ENCODE data around the gene PRRT1. TPM values are rescaled to one million over a fixed set of nuclear protein-coding genes. Genes with fewer than 3 reads are reported as not detected.

The PRRT1 gene
- total RNA-seq, 2 experiments from 2014 or later: 0.47 to 2.4 TPM

DNA sequence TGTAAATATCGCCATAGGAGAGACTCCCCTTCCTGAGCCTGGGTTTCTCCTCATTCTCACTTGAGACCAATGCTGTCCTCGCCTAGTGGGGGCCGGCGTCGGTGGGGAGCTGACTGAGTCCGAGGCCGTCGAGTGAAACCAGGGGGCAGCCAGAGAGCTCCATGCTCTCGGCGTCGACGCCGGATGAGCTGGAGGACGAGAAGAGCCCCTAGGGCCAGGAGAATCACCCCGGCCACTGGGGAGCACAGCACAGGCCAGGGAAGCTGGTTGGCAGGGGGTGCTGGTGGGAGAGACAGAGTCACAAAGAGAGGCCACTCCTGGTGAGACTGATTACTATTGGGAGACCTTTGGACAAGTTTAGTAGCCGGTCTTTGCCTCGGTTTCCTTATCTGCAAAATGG lies 47.1 kb upstream of the PRRT1 start:
- BruUV-seq (replicated peaks): no TSS peak
- TF ChIP-seq, protein P1, sequence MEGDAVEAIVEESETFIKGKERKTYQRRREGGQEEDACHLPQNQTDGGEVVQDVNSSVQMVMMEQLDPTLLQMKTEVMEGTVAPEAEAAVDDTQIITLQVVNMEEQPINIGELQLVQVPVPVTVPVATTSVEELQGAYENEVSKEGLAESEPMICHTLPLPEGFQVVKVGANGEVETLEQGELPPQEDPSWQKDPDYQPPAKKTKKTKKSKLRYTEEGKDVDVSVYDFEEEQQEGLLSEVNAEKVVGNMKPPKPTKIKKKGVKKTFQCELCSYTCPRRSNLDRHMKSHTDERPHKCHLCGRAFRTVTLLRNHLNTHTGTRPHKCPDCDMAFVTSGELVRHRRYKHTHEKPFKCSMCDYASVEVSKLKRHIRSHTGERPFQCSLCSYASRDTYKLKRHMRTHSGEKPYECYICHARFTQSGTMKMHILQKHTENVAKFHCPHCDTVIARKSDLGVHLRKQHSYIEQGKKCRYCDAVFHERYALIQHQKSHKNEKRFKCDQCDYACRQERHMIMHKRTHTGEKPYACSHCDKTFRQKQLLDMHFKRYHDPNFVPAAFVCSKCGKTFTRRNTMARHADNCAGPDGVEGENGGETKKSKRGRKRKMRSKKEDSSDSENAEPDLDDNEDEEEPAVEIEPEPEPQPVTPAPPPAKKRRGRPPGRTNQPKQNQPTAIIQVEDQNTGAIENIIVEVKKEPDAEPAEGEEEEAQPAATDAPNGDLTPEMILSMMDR (conservative IDR thresholded peaks at IDR 0.05; ENCODE audit: low read length): no peak
- TF ChIP-seq EZH2phosphoT487 (IDR thresholded peaks at IDR 0.05; ENCODE audit: borderline replicate concordance, low read depth, low read length): no peak
- POLR2A ChIA-PET: no interaction called here

DNA sequence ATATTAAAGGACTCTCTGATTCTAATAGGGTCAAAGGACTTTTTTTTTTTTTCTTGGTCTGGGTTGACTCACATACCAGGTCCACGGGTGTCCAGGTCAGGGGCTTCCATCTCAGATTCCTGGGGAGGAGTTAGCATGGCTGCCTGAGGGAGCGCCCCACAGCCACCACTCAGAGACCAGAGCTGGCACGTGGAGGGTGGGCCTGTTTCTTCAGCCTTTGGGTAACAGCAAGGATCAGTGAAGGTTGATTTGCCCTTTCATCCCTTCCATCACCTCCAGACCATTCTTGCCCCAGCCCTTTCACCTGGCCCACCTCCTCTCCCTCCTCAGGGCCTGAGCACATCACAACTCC lies 46.6 kb upstream of the PRRT1 start:
- Histone ChIP-seq H3K4me2 (ENCODE audit: low read length) (no peak overlapping the region), H2AFZ (ENCODE audit: low read length) (no peak overlapping the region), H3K27ac (ENCODE audit: low read depth, low read length, poor library complexity, severe bottlenecking) (no peak overlapping the region), H3K36me3 (ENCODE audit: insufficient read depth, low read length) (no peaks in the 10 kb centered on the region), H3K79me2 (ENCODE audit: insufficient read depth, low read depth, low read length) (no peaks in the 10 kb centered on the region), H3K9me2 (ENCODE audit: insufficient read depth, low read length) (no peaks in the 10 kb centered on the region), H3K9me3 (ENCODE audit: low read length) (no peaks in the 10 kb centered on the region), H3K4me3 (ENCODE audit: low read depth, low read length, poor library complexity, severe bottlenecking) (no peak overlapping the region), H3K4me1 (ENCODE audit: insufficient read depth, low read length, poor library complexity, severe bottlenecking) (peaks cover 39% of the 10 kb centered on the region), H4K20me1 (ENCODE audit: insufficient read depth, low read length) (no peaks in the 10 kb centered on the region)
- TF ChIP-seq, protein P1 (conservative IDR thresholded peaks at IDR 0.05; ENCODE audit: low read length): no peak
- TF ChIP-seq EZH2phosphoT487 (IDR thresholded peaks at IDR 0.05; ENCODE audit: borderline replicate concordance, low read depth, low read length): no peak
- BruUV-seq (replicated peaks): no TSS peak
- ChIA-PET CTCF (ENCODE audit: unreplicated experiment) (no interaction called here), POLR2A (no interaction called here)
- DNase-seq (ENCODE audit: low spot score): no peak
- intact Hi-C loops (cut with micrococcal nuclease; ENCODE audit: unreplicated experiment): no loop called here

More for the DNA sequence above, 47.1 kb upstream of the PRRT1 start:
- no peak for DNase-seq (ENCODE audit: low spot score)
- intact Hi-C loops (cut with micrococcal nuclease; ENCODE audit: unreplicated experiment): no loop called here
- H3K4me3 ChIP-seq (ENCODE audit: low read depth, low read length, poor library complexity, severe bottlenecking): no peak overlapping the region
- H3K9me2 ChIP-seq (ENCODE audit: insufficient read depth, low read length): no peaks in the 10 kb centered on the region
- no peaks in the 10 kb centered on the region for H4K20me1 ChIP-seq (ENCODE audit: insufficient read depth, low read length)
- no peak overlapping the region for H2AFZ ChIP-seq (ENCODE audit: low read length)
- no peak overlapping the region for H3K4me2 ChIP-seq (ENCODE audit: low read length)
- H3K79me2 ChIP-seq (ENCODE audit: insufficient read depth, low read depth, low read length): no peaks in the 10 kb centered on the region
- no peak overlapping the region for H3K27ac ChIP-seq (ENCODE audit: low read depth, low read length, poor library complexity, severe bottlenecking)
- no peaks in the 10 kb centered on the region for H3K36me3 ChIP-seq (ENCODE audit: insufficient read depth, low read length)
- no peaks in the 10 kb centered on the region for H3K9me3 ChIP-seq (ENCODE audit: low read length)
- CTCF ChIA-PET (ENCODE audit: unreplicated experiment): no interaction called here
- peaks cover 33% of the 10 kb centered on the region for H3K4me1 ChIP-seq (ENCODE audit: insufficient read depth, low read length, poor library complexity, severe bottlenecking)

DNA sequence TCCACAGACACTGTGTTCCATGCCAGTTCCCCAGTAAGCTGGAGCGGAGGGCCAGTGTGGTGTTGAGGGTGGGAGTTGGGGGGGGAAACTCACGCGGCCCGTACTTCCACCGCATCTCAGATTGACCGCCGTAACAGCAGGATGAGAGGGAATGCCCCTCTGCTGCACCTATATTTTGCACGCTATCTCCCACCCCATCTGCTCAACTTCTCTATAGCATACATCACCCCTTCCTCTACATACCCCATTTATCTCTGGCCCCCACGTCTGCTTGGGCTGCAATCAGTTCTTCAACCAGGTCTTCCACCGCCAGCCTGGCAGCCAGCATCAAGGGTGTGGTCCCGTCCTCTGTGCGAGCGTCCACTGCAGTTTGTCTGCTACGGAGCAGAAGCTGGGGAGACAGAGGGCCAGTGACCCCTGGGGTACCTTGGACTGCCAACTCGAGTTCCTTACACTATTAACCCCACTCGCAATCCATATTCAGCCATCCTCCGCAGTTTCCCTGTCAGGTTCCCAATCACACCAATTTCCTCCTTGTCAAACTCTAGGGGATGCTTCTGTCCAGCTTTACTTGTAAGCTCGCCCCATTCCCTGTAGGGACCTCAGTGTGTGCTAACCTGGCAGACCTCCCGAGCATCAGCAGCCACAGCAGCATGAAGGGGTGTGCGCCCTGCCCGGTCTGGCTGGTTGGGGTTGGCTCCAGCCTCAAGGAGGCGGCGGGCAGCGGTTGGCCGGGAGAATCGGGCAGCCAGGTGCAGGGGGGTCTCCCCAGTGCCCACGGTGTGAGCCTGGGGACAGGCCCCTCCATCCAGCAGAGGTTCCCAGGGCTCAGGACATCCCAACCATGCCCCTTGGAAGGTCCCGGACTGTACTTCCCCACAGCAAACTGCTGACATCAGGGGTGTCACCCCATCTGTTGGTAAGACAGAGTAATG lies 45.2 kb upstream of the PRRT1 start:
- H3K4me1 ChIP-seq (ENCODE audit: insufficient read depth, low read length, poor library complexity, severe bottlenecking): peaks cover 44% of the 10 kb centered on the region
- no peaks in the 10 kb centered on the region for H3K9me2 ChIP-seq (ENCODE audit: insufficient read depth, low read length)
- H3K9me3 ChIP-seq (ENCODE audit: low read length): no peaks in the 10 kb centered on the region
- H2AFZ ChIP-seq (ENCODE audit: low read length): no peak overlapping the region; the same call in 1 of the 2 replicates
- TF ChIP-seq EZH2phosphoT487 (IDR thresholded peaks at IDR 0.05; ENCODE audit: borderline replicate concordance, low read depth, low read length): no peak
- TF ChIP-seq, protein P1 (conservative IDR thresholded peaks at IDR 0.05; ENCODE audit: low read length): 0 out of 2 replicates have a peak, but pooled peaks have one; percentile 14
- peak overlapping the region; percentile 74 for H3K4me2 ChIP-seq (ENCODE audit: low read length)
- peaks cover 7% of the 10 kb centered on the region; the same call in 1 of the 2 replicates for H3K79me2 ChIP-seq (ENCODE audit: insufficient read depth, low read depth, low read length)
- no peaks in the 10 kb centered on the region for H3K36me3 ChIP-seq (ENCODE audit: insufficient read depth, low read length)
- POLR2A ChIA-PET: interaction anchor here (0.6 to 0.9 kb wide), 4 partner anchors 9 to 54 kb away, joined by 3 to 6 read pairs (median 4); partner anchors contain the start of gene NOTCH4
- no peak for DNase-seq (ENCODE audit: low spot score)
- no peaks in the 10 kb centered on the region for H4K20me1 ChIP-seq (ENCODE audit: insufficient read depth, low read length)
- intact Hi-C loops (cut with micrococcal nuclease; ENCODE audit: unreplicated experiment): no loop called here
- H3K4me3 ChIP-seq (ENCODE audit: low read depth, low read length, poor library complexity, severe bottlenecking): peak overlapping the region; percentile 79
- no TSS peak for BruUV-seq (replicated peaks)
- CTCF ChIA-PET (ENCODE audit: unreplicated experiment): interaction anchor here (0.6 kb wide), 2 partner anchors 87 to 651 kb away, joined by 7 to 15 read pairs; no protein-coding TSS in a partner anchor
- H3K27ac ChIP-seq (ENCODE audit: low read depth, low read length, poor library complexity, severe bottlenecking): peak overlapping the region; percentile 72

All from OCI-LY7 (cell line).